ENCODE data around the gene GRM1. TPM values are rescaled to one million over a fixed set of nuclear protein-coding genes. Genes with fewer than 3 reads are reported as not detected.

Gene GRM1
- total RNA-seq, 1 donor from 2014 or later, result 0.09 TPM

DNA sequence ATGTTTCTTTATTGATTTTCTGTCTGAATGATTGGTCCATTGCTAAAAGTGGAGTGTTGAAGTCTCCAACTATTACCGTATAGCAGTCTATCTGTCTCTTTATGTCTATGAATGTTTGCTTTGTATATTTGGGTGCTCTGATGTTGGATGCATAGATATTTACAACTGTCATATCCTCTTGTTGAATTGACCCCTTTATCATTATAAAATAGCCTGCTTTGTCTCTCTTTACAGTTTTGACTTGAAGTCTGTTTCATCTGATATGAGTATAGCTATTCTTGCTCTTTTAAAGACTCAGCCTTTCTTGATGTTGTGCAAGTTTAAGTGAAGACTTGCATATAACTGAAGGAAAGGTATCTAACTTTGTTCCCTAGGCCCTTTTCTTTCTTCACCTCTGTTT, 341.0 kb downstream of the GRM1 start:
- no peaks in the 10 kb centered on the region for H3K9me3 ChIP-seq
- no peaks in the 10 kb centered on the region for H3K27me3 ChIP-seq (ENCODE audit: low read depth)
- H3K4me1 ChIP-seq, result no peaks in the 10 kb centered on the region
- no peak for DNase-seq
- no peak overlapping the region for H3K27ac ChIP-seq
- no peaks in the 10 kb centered on the region for H3K36me3 ChIP-seq
- ATAC-seq, result no peak
- intact Hi-C loops (cut with DNase I), result no loop called here
- H3K4me3 ChIP-seq, result no peak overlapping the region
- TF ChIP-seq CTCF (IDR thresholded peaks at IDR 0.05), result no peak

GRCh38 chr6:146381486-146381885, 352.6 kb downstream of the GRM1 start:
- Histone ChIP-seq H3K36me3 (no peaks in the 10 kb centered on the region), H3K4me3 (no peak overlapping the region), H3K4me1 (no peaks in the 10 kb centered on the region), H3K27ac (no peak overlapping the region), H3K27me3 (ENCODE audit: low read depth) (no peaks in the 10 kb centered on the region), H3K9me3 (no peaks in the 10 kb centered on the region)
- DNase-seq (no peak), ATAC-seq (no peak)
- no peak for TF ChIP-seq CTCF (IDR thresholded peaks at IDR 0.05)
- intact Hi-C loops (cut with DNase I), result no loop called here

- H3K4me1 ChIP-seq, result no peaks in the 10 kb centered on the region
- H3K9me3 ChIP-seq, result no peaks in the 10 kb centered on the region
- H3K27ac ChIP-seq, result no peak overlapping the region
- ATAC-seq (no peak), DNase-seq (no peak)
- H3K36me3 ChIP-seq, result no peaks in the 10 kb centered on the region
- TF ChIP-seq CTCF (IDR thresholded peaks at IDR 0.05), result no peak
- H3K4me3 ChIP-seq, result no peak overlapping the region
- H3K27me3 ChIP-seq (ENCODE audit: low read depth), result no peaks in the 10 kb centered on the region
- intact Hi-C loops (cut with DNase I), result no loop called here
These were observed 360.0 kb downstream of the GRM1 start for GRCh38 chr6:146388736-146389364.

GRCh38 chr6:146389740-146390139, 360.9 kb downstream of the GRM1 start:
- ATAC-seq (no peak), DNase-seq (no peak)
- no peaks in the 10 kb centered on the region for H3K4me1 ChIP-seq
- no peaks in the 10 kb centered on the region for H3K9me3 ChIP-seq
- H3K27ac ChIP-seq, result no peak overlapping the region
- intact Hi-C loops (cut with DNase I), result no loop called here
- H3K27me3 ChIP-seq (ENCODE audit: low read depth), result no peaks in the 10 kb centered on the region
- no peak overlapping the region for H3K4me3 ChIP-seq
- no peaks in the 10 kb centered on the region for H3K36me3 ChIP-seq
- no peak for TF ChIP-seq CTCF (IDR thresholded peaks at IDR 0.05)

DNA sequence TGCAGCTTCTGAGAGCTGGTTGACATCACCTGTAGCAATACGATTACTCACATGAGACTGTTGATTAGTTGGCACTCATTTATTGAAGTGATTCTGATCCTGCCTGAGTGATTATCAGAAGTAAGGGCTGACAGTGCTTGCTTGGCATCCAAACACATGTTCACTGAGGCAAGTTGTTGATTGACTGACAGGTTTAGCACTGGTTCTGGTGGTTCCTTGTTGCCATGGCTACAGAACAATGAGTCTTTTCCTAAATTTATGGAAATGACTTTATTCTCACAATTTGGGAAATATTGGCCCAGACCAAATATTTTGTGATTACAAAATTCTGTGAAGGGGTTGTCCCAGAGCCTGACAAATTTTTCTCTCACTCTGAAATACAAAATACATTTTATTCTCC, 368.8 kb downstream of the GRM1 start:
- Histone ChIP-seq H3K4me3 (no peak overlapping the region), H3K9me3 (no peaks in the 10 kb centered on the region), H3K27me3 (ENCODE audit: low read depth) (no peaks in the 10 kb centered on the region), H3K27ac (no peak overlapping the region), H3K4me1 (no peaks in the 10 kb centered on the region), H3K36me3 (no peaks in the 10 kb centered on the region)
- DNase-seq (no peak), ATAC-seq (no peak)
- no peak for TF ChIP-seq CTCF (IDR thresholded peaks at IDR 0.05)
- intact Hi-C loops (cut with DNase I), result no loop called here
